ENCODE results near the gene TBCB. TPM values are rescaled to one million over a fixed set of nuclear protein-coding genes. Genes with fewer than 3 reads are reported as not detected.
A peak's percentile ranks its signal among the peaks of the same experiment; 100 is the strongest.
"Not testable (repeated sequence)": the region's sequence is repeated elsewhere in the genome, so short reads cannot be mapped to it uniquely, and the experiment has no call there.

The TBCB gene
- total RNA-seq, 4 donors from 2014 or later, result 97.9 to 157 (median 117) TPM

DNA sequence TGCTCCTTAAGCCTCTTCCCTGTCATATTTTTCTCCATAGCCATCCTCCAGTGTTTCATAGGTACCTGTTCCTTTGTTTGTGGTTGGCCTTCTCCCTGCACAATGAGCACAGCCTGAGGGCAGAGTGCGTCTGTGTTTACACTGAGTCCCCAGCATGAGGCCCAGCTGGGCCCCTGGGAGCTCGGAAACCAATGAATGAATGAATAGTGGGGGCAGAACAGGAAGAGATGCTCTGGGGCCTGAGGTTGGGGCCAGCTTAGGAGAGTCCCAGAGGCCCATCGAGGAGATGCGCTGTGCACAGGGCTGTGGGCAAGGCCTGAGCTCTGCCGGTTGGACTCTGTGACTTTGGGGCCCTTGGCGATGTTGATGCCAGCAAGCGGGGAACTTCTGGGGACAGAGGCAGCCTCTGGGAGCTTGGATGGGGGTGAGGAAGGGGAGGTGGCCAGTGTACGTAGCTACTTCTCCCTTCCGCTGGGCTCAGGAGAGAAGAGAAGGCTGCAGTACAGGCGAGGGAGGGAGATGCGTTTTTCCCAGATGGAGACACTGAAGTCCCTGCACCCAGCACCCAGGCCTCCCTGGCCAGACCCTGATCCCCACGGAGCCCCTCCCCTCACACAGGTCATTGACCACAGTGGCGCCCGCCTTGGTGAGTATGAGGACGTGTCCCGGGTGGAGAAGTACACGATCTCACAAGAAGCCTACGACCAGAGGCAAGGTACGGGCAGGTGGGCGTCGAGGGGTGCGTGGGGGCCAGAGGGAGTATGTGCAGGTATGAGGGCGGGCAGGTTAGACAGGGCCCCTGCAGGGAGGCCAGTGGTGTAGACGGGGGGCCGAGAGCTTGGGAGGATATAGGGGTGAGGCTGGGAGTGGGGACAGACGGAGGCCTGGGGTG, 5.1 kb downstream of the TBCB start:
- TF ChIP-seq POLR2A (IDR thresholded peaks at IDR 0.05), result no peak
- TF ChIP-seq, protein P1, sequence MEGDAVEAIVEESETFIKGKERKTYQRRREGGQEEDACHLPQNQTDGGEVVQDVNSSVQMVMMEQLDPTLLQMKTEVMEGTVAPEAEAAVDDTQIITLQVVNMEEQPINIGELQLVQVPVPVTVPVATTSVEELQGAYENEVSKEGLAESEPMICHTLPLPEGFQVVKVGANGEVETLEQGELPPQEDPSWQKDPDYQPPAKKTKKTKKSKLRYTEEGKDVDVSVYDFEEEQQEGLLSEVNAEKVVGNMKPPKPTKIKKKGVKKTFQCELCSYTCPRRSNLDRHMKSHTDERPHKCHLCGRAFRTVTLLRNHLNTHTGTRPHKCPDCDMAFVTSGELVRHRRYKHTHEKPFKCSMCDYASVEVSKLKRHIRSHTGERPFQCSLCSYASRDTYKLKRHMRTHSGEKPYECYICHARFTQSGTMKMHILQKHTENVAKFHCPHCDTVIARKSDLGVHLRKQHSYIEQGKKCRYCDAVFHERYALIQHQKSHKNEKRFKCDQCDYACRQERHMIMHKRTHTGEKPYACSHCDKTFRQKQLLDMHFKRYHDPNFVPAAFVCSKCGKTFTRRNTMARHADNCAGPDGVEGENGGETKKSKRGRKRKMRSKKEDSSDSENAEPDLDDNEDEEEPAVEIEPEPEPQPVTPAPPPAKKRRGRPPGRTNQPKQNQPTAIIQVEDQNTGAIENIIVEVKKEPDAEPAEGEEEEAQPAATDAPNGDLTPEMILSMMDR (IDR thresholded peaks at IDR 0.05), result no peak
- no peaks in the 10 kb centered on the region for H3K9me3 ChIP-seq
- DNase-seq, result no peak
- no peaks in the 10 kb centered on the region for H3K27me3 ChIP-seq
- WGBS, 2 donors, result 89 to 93% methylated on average over 17 to 19 of the region's 26 CpGs
- H3K4me3 ChIP-seq, result no peak overlapping the region
- intact Hi-C loops (cut with DNase I), result loop anchor here (5.0 kb wide), 1 partner anchor 52 kb away; no protein-coding TSS in a partner anchor
- H3K36me3 ChIP-seq, result peaks cover 4 to 90% (median 47%) of the 10 kb centered on the region in 3 donors
- no peak overlapping the region for H3K27ac ChIP-seq
- peaks cover 9 to 21% (median 15%) of the 10 kb centered on the region in 3 donors for H3K4me1 ChIP-seq

DNA sequence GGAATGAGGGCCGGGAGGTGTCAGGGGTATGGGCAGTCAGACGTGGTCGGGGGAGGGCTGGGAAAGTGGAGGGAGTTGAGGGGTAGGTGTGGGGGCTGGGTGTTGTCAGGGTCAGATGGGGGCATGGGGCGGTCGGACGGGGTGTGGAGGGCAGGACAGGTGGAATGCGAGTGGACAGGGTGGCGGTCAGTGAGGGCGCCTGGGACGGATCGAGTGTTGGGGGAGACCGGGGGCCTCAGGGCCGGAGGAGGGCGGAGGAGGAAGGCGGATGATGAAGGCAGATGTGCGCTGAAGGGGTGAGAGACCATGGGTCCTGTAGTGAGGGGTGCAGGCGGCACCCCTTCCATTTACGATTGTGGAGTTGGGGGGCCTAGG, 5.7 kb downstream of the TBCB start:
- no peak for TF ChIP-seq POLR2A (IDR thresholded peaks at IDR 0.05)
- H3K9me3 ChIP-seq, result no peaks in the 10 kb centered on the region
- no peak overlapping the region for H3K27ac ChIP-seq
- H3K4me3 ChIP-seq, result no peak overlapping the region
- WGBS, 2 donors, result 91 to 96% methylated on average over 17 to 18 of the region's 18 CpGs
- intact Hi-C loops (cut with DNase I), result loop anchor here (5.0 kb wide), 1 partner anchor 51 kb away; no protein-coding TSS in a partner anchor
- peaks cover 4 to 96% (median 53%) of the 10 kb centered on the region in 3 donors for H3K36me3 ChIP-seq
- no peaks in the 10 kb centered on the region for H3K27me3 ChIP-seq
- H3K4me1 ChIP-seq, result peaks cover 6 to 17% (median 13%) of the 10 kb centered on the region in 3 donors
- no peak for DNase-seq

DNA sequence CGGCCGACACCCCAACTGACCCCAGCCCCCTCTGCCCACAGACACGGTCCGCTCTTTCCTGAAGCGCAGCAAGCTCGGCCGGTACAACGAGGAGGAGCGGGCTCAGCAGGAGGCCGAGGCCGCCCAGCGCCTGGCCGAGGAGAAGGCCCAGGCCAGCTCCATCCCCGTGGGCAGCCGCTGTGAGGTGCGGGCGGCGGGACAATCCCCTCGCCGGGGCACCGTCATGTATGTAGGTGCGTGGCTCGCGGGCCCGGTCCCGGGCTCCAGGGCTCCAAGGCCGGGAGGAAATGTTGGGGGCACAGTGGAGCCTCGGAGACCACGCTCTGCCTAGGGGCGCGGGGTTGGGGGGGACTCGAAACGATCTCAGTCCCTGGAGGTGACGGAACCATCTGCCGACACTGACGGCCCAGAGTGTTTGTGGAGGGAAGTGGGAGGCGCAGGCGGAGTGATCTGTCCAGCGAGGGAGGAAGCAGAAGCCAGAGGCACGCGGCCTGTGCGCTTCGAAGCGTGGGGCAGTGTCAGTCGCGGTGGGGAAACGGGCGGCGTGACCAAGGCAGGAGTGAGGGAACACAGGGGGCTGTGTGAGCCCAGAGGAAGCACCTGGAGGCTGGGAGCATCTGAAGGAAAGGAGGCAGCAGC, 6.3 kb downstream of the TBCB start:
- no peak for TF ChIP-seq POLR2A (IDR thresholded peaks at IDR 0.05)
- TF ChIP-seq, protein P1 (IDR thresholded peaks at IDR 0.05), result no peak
- WGBS, 2 donors, result 33 to 85% methylated on average over 3 to 19 of the region's 49 CpGs
- H3K36me3 ChIP-seq, result peaks cover 4 to 96% (median 54%) of the 10 kb centered on the region in 3 donors
- no peak overlapping the region for H3K27ac ChIP-seq
- intact Hi-C loops (cut with DNase I), result loop anchor here (5.0 kb wide), 1 partner anchor 51 kb away; no protein-coding TSS in a partner anchor
- H3K9me3 ChIP-seq, result no peaks in the 10 kb centered on the region
- H3K27me3 ChIP-seq, result no peaks in the 10 kb centered on the region
- DNase-seq, result no peak
- H3K4me3 ChIP-seq, result no peak overlapping the region
- peaks cover 0 to 11% (median 7%) of the 10 kb centered on the region in 3 donors for H3K4me1 ChIP-seq

DNA sequence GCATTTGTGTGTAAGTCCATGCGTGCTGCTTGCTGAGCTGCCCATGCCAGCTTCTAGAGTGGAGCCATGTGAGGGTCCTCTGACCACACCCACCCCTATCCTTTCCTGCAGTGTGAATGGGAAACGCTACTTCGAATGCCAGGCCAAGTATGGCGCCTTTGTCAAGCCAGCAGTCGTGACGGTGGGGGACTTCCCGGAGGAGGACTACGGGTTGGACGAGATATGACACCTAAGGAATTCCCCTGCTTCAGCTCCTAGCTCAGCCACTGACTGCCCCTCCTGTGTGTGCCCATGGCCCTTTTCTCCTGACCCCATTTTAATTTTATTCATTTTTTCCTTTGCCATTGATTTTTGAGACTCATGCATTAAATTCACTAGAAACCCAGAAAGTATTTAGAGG, 10.3 kb downstream of the TBCB start:
- Histone ChIP-seq H3K27me3 (no peaks in the 10 kb centered on the region), H3K27ac (no peak overlapping the region), H3K9me3 (no peaks in the 10 kb centered on the region), H3K36me3 (peaks cover 0 to 57% (median 42%) of the 10 kb centered on the region in 3 donors), H3K4me1 (peaks cover 9 to 24% (median 13%) of the 10 kb centered on the region in 3 donors), H3K4me3 (no peak overlapping the region)
- intact Hi-C loops (cut with DNase I), result no loop called here
- DNase-seq, result no peak
- WGBS, 2 donors, result 75 to 100% methylated on average over 1 to 4 of the region's 9 CpGs
- TF ChIP-seq, protein P1 (IDR thresholded peaks at IDR 0.05), result no peak
- no peak for TF ChIP-seq POLR2A (IDR thresholded peaks at IDR 0.05)

DNA sequence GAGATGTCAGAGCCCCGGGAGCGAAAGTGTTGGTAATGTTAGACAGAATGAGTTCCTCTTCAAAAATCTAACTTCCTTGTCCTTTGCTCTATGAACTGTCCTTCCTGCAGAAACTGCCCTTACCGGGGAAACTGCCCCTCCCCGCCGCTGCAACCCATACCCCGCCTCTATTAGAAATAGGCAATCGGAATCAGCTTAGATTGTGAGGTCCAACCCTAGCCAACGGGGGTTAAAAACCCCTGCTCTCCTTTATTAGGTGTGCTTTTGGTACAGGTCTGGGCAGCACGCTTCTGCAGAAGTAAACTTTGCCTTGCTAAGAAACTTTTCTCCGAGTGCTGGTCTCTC, 13.1 kb downstream of the TBCB start:
- H3K4me1 ChIP-seq, result peaks cover 25 to 52% (median 29%) of the 10 kb centered on the region in 3 donors
- H3K27me3 ChIP-seq, result no peaks in the 10 kb centered on the region
- DNase-seq, result no peak
- 4 to 8% methylated on average over 9 to 10 of the region's 10 CpGs for WGBS, 2 donors
- H3K9me3 ChIP-seq, result no peaks in the 10 kb centered on the region
- peak overlapping the region; percentile 21 to 65 (median 48) for H3K4me3 ChIP-seq
- TF ChIP-seq, protein P1 (IDR thresholded peaks at IDR 0.05), result no peak
- no peak for TF ChIP-seq POLR2A (IDR thresholded peaks at IDR 0.05)
- H3K36me3 ChIP-seq, result peaks cover 0 to 29% (median 21%) of the 10 kb centered on the region in 3 donors
- intact Hi-C loops (cut with DNase I), result no loop called here
- peak overlapping the region; percentile 89 to 94 (median 90) for H3K27ac ChIP-seq

DNA sequence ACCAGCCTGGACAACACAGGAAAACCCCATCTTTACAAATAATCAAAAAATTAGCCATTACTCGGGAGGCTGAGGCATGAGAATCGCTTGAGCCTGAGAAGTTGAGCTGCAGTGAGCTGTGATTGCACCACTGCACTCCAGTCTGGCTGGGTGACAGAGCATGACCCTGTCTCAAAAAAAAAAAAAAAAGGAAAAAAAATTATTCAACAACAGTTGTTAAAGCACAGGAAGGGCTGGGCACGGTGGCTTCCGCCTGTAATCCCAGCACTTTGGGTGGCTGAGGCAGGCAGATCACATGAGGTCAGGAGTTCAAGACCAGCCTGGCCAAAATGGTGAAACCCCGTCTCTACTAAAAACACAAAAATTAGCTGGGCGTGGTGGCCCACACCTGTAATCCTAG, 16.0 kb downstream of the TBCB start:
- 25 to 36% methylated on average over 6 of the region's 6 CpGs for WGBS, 2 donors
- peak overlapping the region; percentile 59 to 99 (median 81) for H3K27ac ChIP-seq

DNA sequence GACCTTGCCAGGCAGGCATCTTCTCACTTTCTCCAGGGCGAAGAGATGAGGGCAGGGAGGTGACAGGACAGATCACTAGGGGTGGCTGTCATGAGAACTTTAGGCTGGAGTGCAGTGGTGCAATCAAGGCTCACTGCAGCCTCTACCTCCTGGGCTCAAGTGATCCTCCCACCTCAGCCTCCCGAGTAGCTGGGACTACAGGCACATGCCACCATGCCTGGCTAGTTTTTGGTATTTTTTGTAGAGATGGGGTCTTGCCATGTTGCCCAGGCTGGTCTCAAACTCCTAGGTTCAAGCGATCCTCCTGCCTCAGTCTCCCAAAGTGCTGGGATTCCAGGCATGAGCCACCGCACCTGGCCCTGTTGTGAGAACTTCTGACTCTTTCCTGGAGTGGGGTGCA, 19.6 kb downstream of the TBCB start:
- peak overlapping the region in 3 of 4 donors; percentile 92 to 99 (median 99) for H3K27ac ChIP-seq
- H3K36me3 ChIP-seq; H3K27me3 ChIP-seq; DNase-seq; intact Hi-C loops (cut with DNase I); H3K9me3 ChIP-seq; H3K4me3 ChIP-seq: not testable (repeated sequence)
- 100% methylated on average over 3 of the region's 4 CpGs; no CpG with 5 or more reads in 1 of the 2 donors for WGBS, 2 donors
- H3K4me1 ChIP-seq, result peaks cover 26 to 85% (median 45%) of the 10 kb centered on the region in 3 donors

More for the DNA sequence above, 16.0 kb downstream of the TBCB start:
- H3K9me3 ChIP-seq; H3K27me3 ChIP-seq; H3K4me3 ChIP-seq; intact Hi-C loops (cut with DNase I); H3K36me3 ChIP-seq; DNase-seq: not testable (repeated sequence)
- H3K4me1 ChIP-seq, result peaks cover 25 to 75% (median 33%) of the 10 kb centered on the region in 3 donors
